ENCODE data around the gene CCDC195. TPM values are rescaled to one million over a fixed set of nuclear protein-coding genes. Genes with fewer than 3 reads are reported as not detected.

CCDC195 gene, protein sequence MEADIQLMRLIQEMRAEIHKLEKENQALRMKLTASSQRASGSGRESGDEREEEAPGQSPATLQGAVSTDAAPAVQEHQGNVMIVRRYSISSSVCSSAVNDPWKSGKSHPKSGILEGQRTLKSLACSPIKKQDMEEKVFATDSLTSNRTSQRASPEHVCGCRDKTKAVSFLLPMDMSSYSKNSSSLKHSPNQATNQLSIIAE
- total RNA-seq: not detected

DNA sequence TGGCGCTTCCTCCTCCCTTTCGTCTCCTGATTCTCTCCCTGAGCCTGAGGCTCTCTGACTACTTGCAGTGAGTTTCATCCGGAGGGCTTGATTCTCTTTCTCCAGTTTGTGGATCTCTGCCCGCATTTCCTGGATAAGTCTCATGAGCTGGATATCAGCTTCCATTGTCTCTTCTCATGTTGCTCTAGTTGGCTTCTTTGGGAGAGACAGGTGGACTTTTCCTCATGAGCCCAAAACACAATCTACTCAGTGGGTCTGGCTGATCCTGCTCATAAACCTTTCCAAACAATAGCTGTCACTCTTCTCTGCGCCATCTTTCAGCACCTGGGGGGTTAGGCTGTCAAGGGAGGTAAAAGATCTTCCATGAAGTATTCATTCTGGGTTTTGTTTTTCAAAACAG, at the start of gene CCDC195:
Gene CCDC195, minus strand, starts transcription at position 165 of the 400 bp plus-strand sequence. Its CDS starts 0 bp downstream, at position 165.
- no peak for DNase-seq (ENCODE audit: extremely low spot score in 2 of 2)
- Histone ChIP-seq H3K4me3 (no peak within 1 kb of the TSS), H3K27ac (no peak within 1 kb of the TSS), H3K4me1 (peaks cover 6% of the 10 kb centered on the region), H3K27me3 (no peaks in the 10 kb centered on the region), H3K36me3 (no peaks in the 10 kb centered on the region), H3K9me3 (no peaks in the 10 kb centered on the region)
- TF ChIP-seq, protein P1, sequence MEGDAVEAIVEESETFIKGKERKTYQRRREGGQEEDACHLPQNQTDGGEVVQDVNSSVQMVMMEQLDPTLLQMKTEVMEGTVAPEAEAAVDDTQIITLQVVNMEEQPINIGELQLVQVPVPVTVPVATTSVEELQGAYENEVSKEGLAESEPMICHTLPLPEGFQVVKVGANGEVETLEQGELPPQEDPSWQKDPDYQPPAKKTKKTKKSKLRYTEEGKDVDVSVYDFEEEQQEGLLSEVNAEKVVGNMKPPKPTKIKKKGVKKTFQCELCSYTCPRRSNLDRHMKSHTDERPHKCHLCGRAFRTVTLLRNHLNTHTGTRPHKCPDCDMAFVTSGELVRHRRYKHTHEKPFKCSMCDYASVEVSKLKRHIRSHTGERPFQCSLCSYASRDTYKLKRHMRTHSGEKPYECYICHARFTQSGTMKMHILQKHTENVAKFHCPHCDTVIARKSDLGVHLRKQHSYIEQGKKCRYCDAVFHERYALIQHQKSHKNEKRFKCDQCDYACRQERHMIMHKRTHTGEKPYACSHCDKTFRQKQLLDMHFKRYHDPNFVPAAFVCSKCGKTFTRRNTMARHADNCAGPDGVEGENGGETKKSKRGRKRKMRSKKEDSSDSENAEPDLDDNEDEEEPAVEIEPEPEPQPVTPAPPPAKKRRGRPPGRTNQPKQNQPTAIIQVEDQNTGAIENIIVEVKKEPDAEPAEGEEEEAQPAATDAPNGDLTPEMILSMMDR (IDR thresholded peaks at IDR 0.05): no peak
- TF ChIP-seq POLR2A (IDR thresholded peaks at IDR 0.05) (no peak), POLR2AphosphoS5 (IDR thresholded peaks at IDR 0.05; ENCODE audit: insufficient read depth in 1 of 2, low read depth in 1 of 2) (no peak)
- intact Hi-C loops (cut with DNase I): no loop called here

DNA sequence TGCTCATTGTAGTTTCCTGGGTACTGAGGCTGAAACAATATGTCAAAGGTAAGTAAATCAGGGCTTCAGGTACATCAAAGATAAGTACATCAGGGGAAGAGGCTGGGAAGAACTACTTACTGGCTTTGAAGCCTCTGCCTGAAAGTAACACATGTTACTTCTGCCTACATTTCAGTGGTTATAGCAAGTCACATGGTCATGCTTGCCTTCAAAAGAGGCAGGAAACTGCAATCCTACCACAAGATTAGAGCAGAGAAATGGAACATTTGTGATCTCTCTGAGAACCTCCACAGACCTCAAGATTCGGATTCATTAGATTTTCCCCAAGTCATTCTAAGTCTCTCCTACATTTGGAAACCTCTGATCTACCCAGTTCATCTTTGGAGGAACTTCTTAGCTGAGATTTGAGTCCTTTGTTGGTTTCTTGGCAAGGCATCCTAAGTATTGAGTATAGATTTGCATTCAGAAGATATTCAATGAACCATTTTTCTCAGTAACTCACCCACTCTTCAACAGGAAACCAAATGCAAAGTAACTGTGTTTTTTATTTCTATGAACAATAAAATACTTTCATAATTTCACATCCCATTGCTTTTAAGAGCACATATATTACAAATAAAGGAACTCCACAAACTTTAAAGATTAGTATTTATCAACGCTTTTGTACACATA, 48.5 kb upstream of the CCDC195 start:
- peaks cover 0 to 10% of the 10 kb centered on the region in 2 donors for H3K36me3 ChIP-seq
- intact Hi-C loops (cut with DNase I): no loop called here
- no peak overlapping the region for H3K4me3 ChIP-seq
- H3K27me3 ChIP-seq: no peaks in the 10 kb centered on the region
- no peaks in the 10 kb centered on the region for H3K4me1 ChIP-seq
- TF ChIP-seq POLR2A (IDR thresholded peaks at IDR 0.05) (no peak), POLR2AphosphoS5 (IDR thresholded peaks at IDR 0.05; ENCODE audit: insufficient read depth in 1 of 2, low read depth in 1 of 2) (no peak)
- TF ChIP-seq, protein P1 (IDR thresholded peaks at IDR 0.05): no peak
- DNase-seq (ENCODE audit: extremely low spot score in 2 of 2): no peak
- H3K9me3 ChIP-seq: no peaks in the 10 kb centered on the region
- H3K27ac ChIP-seq: no peak overlapping the region

DNA sequence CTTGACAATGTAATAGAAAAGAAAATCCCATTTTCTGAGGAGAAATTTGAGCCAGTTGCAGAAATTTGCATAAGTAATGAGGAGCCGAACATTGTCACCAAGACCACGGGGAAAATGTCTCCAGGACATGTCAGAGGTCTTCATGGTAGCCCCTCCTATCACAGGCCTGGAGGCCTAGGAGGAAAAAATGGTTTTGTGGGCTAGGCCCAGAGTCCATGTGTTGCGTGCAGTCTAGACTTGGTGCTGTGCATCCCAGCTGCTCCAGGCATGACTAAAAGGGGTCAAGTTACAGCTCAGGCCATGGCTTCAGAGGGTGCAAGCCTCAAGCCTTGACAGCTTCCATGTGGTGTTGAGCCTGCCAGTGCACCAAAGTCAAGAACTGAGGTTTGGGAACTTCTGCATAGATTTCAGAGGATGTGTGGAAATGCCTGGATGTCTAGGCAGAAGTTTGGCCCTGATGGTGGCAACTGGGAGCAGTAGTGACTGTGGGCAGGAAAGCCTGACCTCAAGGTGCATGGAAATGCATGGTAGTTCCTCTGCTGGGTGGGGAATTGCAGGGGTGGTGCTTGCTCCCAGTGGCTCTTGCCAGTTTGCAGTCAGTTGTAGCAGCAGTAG, 41.9 kb upstream of the CCDC195 start:
- H3K36me3 ChIP-seq: no peaks in the 10 kb centered on the region
- H3K27me3 ChIP-seq: no peaks in the 10 kb centered on the region
- peaks cover 8% of the 10 kb centered on the region for H3K4me1 ChIP-seq
- H3K9me3 ChIP-seq: peaks cover 8% of the 10 kb centered on the region
- TF ChIP-seq POLR2AphosphoS5 (IDR thresholded peaks at IDR 0.05; ENCODE audit: insufficient read depth in 1 of 2, low read depth in 1 of 2) (no peak), POLR2A (IDR thresholded peaks at IDR 0.05) (no peak)
- TF ChIP-seq, protein P1 (IDR thresholded peaks at IDR 0.05): no peak
- no peak for DNase-seq (ENCODE audit: extremely low spot score in 2 of 2)
- H3K27ac ChIP-seq: no peak overlapping the region
- intact Hi-C loops (cut with DNase I): no loop called here
- H3K4me3 ChIP-seq: no peak overlapping the region

DNA sequence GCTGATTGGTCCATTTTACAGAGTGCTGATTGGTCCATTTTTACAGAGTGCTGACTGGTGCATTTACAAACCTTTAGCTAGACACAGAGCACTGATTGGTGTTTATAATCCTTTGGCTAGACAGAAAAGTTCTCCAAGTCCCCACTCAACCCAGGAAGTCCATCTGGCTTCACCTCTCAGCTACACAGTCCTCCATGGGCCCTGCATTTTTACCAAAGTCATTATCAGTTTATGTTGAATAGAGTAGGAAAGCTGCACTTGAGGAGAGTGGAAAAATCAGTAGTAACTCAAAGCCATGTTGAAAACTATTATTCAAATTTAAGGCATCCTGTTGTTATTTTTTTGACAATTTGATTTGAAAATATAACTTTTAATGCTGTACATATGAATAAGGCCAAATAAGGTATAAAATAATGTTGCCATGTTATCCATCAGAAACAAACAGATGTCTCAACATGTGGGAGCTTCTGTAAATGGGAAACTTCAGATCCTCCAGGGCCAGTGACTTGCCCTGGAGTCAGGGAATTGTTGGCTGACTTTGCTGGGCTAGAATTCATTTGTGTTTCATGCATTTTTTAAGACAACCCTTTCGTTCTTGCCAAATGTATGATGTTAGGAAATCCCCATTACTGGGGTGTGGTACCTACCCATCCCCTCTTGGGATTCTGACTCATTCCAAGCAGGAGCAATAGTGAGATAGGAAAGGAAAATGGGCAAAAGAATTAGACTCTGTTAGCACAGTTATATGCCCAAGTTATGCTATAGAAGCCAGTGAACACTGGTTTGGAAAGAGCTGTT, 37.8 kb upstream of the CCDC195 start:
- Histone ChIP-seq H3K27me3 (no peaks in the 10 kb centered on the region), H3K9me3 (peaks cover 8% of the 10 kb centered on the region), H3K4me1 (peaks cover 8% of the 10 kb centered on the region), H3K4me3 (no peak overlapping the region), H3K36me3 (no peaks in the 10 kb centered on the region), H3K27ac (no peak overlapping the region)
- DNase-seq (ENCODE audit: extremely low spot score in 2 of 2): no peak
- TF ChIP-seq, protein P1 (IDR thresholded peaks at IDR 0.05): no peak
- TF ChIP-seq POLR2AphosphoS5 (IDR thresholded peaks at IDR 0.05; ENCODE audit: insufficient read depth in 1 of 2, low read depth in 1 of 2) (no peak), POLR2A (IDR thresholded peaks at IDR 0.05) (no peak)
- intact Hi-C loops (cut with DNase I): no loop called here
